Ishikawa (cell line): ENCODE data around the gene MCM8.

Experiments used
- MAX ChIP-seq: IDR thresholded peaks from 2 replicates; pipeline ENCODE4 v1.6.1; 2012
- USF1 ChIP-seq: IDR thresholded peaks from 2 replicates; pipeline ENCODE4 v1.6.1; 2012
- ZBTB7A ChIP-seq: IDR thresholded peaks from 2 replicates; pipeline ENCODE4 v1.6.1; 2012; ENCODE audit warnings: low read depth

DNA sequence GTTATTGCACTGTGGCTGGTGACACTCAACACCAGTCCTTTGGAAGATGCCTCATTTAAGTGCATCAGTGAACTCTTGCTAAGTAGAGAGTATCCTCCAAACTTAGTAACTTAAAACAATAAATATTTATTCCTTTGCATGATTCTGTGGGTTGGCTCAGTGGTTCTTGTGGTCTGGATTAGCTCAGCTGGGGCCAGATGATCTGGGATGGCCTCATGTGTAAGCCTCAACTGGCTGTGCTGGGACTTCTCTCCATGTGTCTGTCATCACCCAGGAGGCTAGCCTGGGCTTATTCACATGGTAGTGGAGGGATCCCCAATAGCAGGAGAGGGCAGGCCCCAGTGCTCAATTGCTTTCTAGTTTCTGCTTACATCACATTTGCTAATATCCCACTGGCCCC lies 95.1 kb downstream of the MCM8 start:
- no peak for TF ChIP-seq USF1
- TF ChIP-seq ZBTB7A = no peak
- TF ChIP-seq MAX = no peak
